Hepatocyte (in vitro differentiated cells): ENCODE measurements around the gene ALG12. TPM values are rescaled to one million over a fixed set of nuclear protein-coding genes. Genes with fewer than 3 reads are reported as not detected.

ENCODE experiments used
- DNase-seq: peaks from one replicate; pipeline ENCODE4 v3.0.0-alpha.2; 2016; ENCODE audit warnings: low spot score
- H2AFZ ChIP-seq: fragments of 200-600 bp; sonication (generic); 2 replicates; pipeline ENCODE4 v1.6.0; 2016; ENCODE audit warnings: antibody characterized with exemption, mild to moderate bottlenecking
- H3K27ac ChIP-seq: fragments of 200-600 bp; sonication (generic); 2 replicates; pipeline ENCODE4 v1.5.1; 2016; ENCODE audit warnings: mild to moderate bottlenecking
- H3K27me3 ChIP-seq: fragments of 200-600 bp; sonication (generic); 2 replicates; pipeline ENCODE4 v1.6.1; 2016
- H3K36me3 ChIP-seq: fragments of 200-600 bp; sonication (generic); replicated peaks from 2 replicates; pipeline ENCODE4 v1.5.1; 2016; ENCODE audit warnings: low read depth; ENCODE audit not compliant: insufficient read depth
- H3K4me1 ChIP-seq: fragments of 200-600 bp; sonication (generic); 2 replicates; pipeline ENCODE4 v1.5.1; 2016; ENCODE audit warnings: mild to moderate bottlenecking, moderate library complexity; ENCODE audit not compliant: insufficient read depth
- H3K4me2 ChIP-seq: fragments of 200-600 bp; sonication (generic); 2 replicates; pipeline ENCODE4 v1.6.0; 2016
- H3K4me3 ChIP-seq: fragments of 200-600 bp; sonication (generic); 2 replicates; pipeline ENCODE4 v1.5.1; 2016; ENCODE audit warnings: mild to moderate bottlenecking
- H3K79me2 ChIP-seq: fragments of 200-600 bp; sonication (generic); 2 replicates; pipeline ENCODE4 v1.6.0; 2017; ENCODE audit warnings: mild to moderate bottlenecking
- H3K9me2 ChIP-seq: fragments of 200-600 bp; sonication (generic); replicated peaks from 2 replicates; pipeline ENCODE4 v1.6.0; 2017; ENCODE audit warnings: mild to moderate bottlenecking; ENCODE audit not compliant: insufficient read depth
- H3K9me3 ChIP-seq: fragments of 200-600 bp; sonication (generic); 2 replicates; pipeline ENCODE4 v1.5.1; 2016; ENCODE audit warnings: low read depth, mild to moderate bottlenecking
- H4K20me1 ChIP-seq: fragments of 200-600 bp; sonication (generic); 2 replicates; pipeline ENCODE4 v1.6.0; 2016; ENCODE audit warnings: mild to moderate bottlenecking; ENCODE audit not compliant: insufficient read depth, poor library complexity, severe bottlenecking
- EZH2 ChIP-seq: fragments of 200-600 bp; sonication (generic); IDR thresholded peaks from 2 replicates; pipeline ENCODE4 v1.6.1; 2016; ENCODE audit warnings: antibody characterized with exemption, mild to moderate bottlenecking, borderline replicate concordance
- EZH2phosphoT487 ChIP-seq: fragments of 200-600 bp; sonication (generic); IDR thresholded peaks from one replicate; pipeline ENCODE4 v1.6.1; 2018; ENCODE audit warnings: antibody characterized with exemption, mild to moderate bottlenecking, low read depth, moderate library complexity; ENCODE audit not compliant: unreplicated experiment, severe bottlenecking
- WGBS: methylation state at CpG from one replicate; pipeline ENCODE4 v1.1.6; 2016; ENCODE audit warnings: low lambda C conversion rate; ENCODE audit errors: missing lambda C conversion rate; 5-methylcytosine and 5-hydroxymethylcytosine counted together
- microRNA-seq: library from miRNA; unstranded; fragments of <30 nt; microRNA quantifications from one replicate; pipeline ENCODE4, GENCODE V29; 2017
- polyA plus RNA-seq: library from polyadenylated mRNA; unstranded; fragments of >200 nt; fragmentation: Nextera tagmentation; extraction: Ambion mirVana; gene quantifications from 2 replicates; pipeline ENCODE4 v1.2.1, GENCODE V29; 2016
- small RNA-seq: library from RNA; depleted of rRNA; stranded (forward); fragments of <200 nt; gene quantifications from one replicate; pipeline ENCODE3, GENCODE V24; 2014
- total RNA-seq: library from RNA; depleted of rRNA; stranded (reverse); fragments of >200 nt; gene quantifications from 2 replicates; pipeline ENCODE4 v1.2.3, GENCODE V29; 2014
- TF ChIP-seq, protein P1 (sequence below): fragments of 200-600 bp; sonication (generic); IDR thresholded peaks from 2 replicates; pipeline ENCODE4 v1.5.1; 2016; ENCODE audit warnings: antibody characterized with exemption, mild to moderate bottlenecking; ENCODE audit not compliant: poor library complexity

Gene ALG12
- total and polyA plus RNA-seq, 2 experiments from 2014 or later: 30.8 to 69.6 TPM

DNA sequence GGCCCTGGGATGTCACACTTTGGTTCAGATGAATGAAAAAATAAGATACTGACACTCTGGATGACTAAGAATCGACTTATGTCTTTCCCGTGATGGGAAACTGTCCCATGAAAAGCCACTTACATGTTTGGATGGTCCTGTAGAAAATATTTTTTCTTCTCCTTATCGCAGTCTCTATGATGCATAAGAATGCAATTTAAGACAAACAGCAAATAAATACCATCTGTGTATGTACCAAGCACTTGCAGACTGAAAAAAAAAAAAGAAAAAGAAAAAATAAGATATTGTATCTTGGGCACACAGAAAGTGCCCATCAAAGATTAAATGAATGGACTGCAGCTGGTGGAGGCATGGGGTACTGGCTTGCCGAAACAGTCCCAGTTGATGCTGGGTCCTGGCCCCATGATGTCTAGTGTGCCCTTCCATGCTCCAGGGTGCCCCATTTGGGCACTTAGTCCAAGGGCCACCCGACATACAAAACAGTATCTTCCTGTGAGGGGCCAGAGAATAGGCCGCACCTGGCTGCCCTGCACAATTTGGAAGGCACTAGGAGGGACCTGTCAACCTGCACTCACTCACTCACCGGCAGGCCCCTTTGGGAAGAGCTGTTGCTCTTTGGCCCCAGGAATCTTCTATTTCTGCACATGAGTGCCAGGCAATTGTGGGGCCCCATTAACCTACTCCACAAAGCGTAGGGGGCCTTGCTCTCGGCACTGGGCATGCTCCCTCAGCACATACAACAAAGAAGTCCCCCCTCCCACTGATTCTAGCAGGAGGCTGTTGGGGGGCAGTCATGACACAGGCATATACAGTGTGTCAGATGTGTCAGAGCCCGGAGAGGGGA, 67.1 kb downstream of the ALG12 start:
- no peaks in the 10 kb centered on the region for H3K9me3 ChIP-seq
- no peak for DNase-seq
- H3K27me3 ChIP-seq: peaks cover 39% of the 10 kb centered on the region
- peaks cover 33% of the 10 kb centered on the region for H3K4me1 ChIP-seq
- H3K36me3 ChIP-seq: no peaks in the 10 kb centered on the region
- peaks cover 21% of the 10 kb centered on the region for H3K79me2 ChIP-seq
- peaks cover 20% of the 10 kb centered on the region for H4K20me1 ChIP-seq
- no peak overlapping the region for H3K4me2 ChIP-seq
- no peak overlapping the region for H2AFZ ChIP-seq
- no peak overlapping the region for H3K4me3 ChIP-seq
- H3K27ac ChIP-seq: no peak overlapping the region
- 73% methylated on average over 10 of the region's 10 CpGs for WGBS
- TF ChIP-seq, protein P1, sequence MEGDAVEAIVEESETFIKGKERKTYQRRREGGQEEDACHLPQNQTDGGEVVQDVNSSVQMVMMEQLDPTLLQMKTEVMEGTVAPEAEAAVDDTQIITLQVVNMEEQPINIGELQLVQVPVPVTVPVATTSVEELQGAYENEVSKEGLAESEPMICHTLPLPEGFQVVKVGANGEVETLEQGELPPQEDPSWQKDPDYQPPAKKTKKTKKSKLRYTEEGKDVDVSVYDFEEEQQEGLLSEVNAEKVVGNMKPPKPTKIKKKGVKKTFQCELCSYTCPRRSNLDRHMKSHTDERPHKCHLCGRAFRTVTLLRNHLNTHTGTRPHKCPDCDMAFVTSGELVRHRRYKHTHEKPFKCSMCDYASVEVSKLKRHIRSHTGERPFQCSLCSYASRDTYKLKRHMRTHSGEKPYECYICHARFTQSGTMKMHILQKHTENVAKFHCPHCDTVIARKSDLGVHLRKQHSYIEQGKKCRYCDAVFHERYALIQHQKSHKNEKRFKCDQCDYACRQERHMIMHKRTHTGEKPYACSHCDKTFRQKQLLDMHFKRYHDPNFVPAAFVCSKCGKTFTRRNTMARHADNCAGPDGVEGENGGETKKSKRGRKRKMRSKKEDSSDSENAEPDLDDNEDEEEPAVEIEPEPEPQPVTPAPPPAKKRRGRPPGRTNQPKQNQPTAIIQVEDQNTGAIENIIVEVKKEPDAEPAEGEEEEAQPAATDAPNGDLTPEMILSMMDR: no peak
- no peak for TF ChIP-seq EZH2
- no peak for TF ChIP-seq EZH2phosphoT487
- H3K9me2 ChIP-seq: no peaks in the 10 kb centered on the region

Small RNAs within 50 kb of the gene (microRNA-seq; reads per million reads assigned to microRNA genes)
- gene MIR6821: not detected

Small RNAs within 50 kb of the gene (small RNA-seq; reads per million reads assigned to genes)
- gene MIR6821: 0.09 reads per million

Other genes with a start within 250 kb of the ALG12 start
- 20.1 and 25.9 TPM in 2 replicates for gene BRD1, start 90.6 kb downstream of the ALG12 start, total RNA-seq
- gene BRD1, start 90.6 kb downstream of the ALG12 start, polyA plus RNA-seq: 25.0 and 25.7 TPM in 2 replicates
- 14.3 and 16.3 TPM in 2 replicates for gene ZBED4, start 64.6 kb downstream of the ALG12 start, total RNA-seq
- 9.7 and 14.9 TPM in 2 replicates for gene ZBED4, start 64.6 kb downstream of the ALG12 start, polyA plus RNA-seq
- 61.9 and 79.7 TPM in 2 replicates for gene CRELD2, start 196 bp upstream of the ALG12 start, total RNA-seq
- gene CRELD2, start 196 bp upstream of the ALG12 start, polyA plus RNA-seq: 129 and 151 TPM in 2 replicates
- 71.8 and 81.1 TPM in 2 replicates for gene PIM3, start 42.3 kb upstream of the ALG12 start, total RNA-seq
- gene PIM3, start 42.3 kb upstream of the ALG12 start, polyA plus RNA-seq: 131 and 138 TPM in 2 replicates
- gene IL17REL, start 94.3 kb upstream of the ALG12 start, total RNA-seq: not detected in 2 replicates
- not detected in 2 replicates for gene IL17REL, start 94.3 kb upstream of the ALG12 start, polyA plus RNA-seq
- not detected in 2 replicates for gene TTLL8, start 139.9 kb upstream of the ALG12 start, total RNA-seq
- not detected in 2 replicates for gene TTLL8, start 139.9 kb upstream of the ALG12 start, polyA plus RNA-seq
- 3.7 and 8.2 TPM in 2 replicates for gene MLC1, start 167.0 kb upstream of the ALG12 start, total RNA-seq
- 3.3 and 3.4 TPM in 2 replicates for gene MLC1, start 167.0 kb upstream of the ALG12 start, polyA plus RNA-seq
- 0.92 and 3.6 TPM in 2 replicates for gene MOV10L1, start 171.6 kb upstream of the ALG12 start, total RNA-seq
- gene MOV10L1, start 171.6 kb upstream of the ALG12 start, polyA plus RNA-seq: 0.36 and 2.0 TPM in 2 replicates